PC-9 (cell line): ENCODE measurements around the gene SMIM1.

ENCODE experiments used
- EZH2 ChIP-seq: fragments of 200-600 bp; sonication (generic); IDR thresholded peaks from 2 replicates; pipeline ENCODE4 v1.8.0; 2017; ENCODE audit warnings: antibody characterized with exemption, low read depth
- TF ChIP-seq, protein P1 (sequence below): fragments of 200-600 bp; sonication (generic); conservative IDR thresholded peaks from 2 replicates; pipeline ENCODE4 v1.6.1; 2017; ENCODE audit warnings: mixed run types, antibody characterized with exemption, mild to moderate bottlenecking, moderate library complexity

GRCh38 chr1:3774276-3774945 is 1.9 kb downstream of the SMIM1 start:
- TF ChIP-seq, protein P1, sequence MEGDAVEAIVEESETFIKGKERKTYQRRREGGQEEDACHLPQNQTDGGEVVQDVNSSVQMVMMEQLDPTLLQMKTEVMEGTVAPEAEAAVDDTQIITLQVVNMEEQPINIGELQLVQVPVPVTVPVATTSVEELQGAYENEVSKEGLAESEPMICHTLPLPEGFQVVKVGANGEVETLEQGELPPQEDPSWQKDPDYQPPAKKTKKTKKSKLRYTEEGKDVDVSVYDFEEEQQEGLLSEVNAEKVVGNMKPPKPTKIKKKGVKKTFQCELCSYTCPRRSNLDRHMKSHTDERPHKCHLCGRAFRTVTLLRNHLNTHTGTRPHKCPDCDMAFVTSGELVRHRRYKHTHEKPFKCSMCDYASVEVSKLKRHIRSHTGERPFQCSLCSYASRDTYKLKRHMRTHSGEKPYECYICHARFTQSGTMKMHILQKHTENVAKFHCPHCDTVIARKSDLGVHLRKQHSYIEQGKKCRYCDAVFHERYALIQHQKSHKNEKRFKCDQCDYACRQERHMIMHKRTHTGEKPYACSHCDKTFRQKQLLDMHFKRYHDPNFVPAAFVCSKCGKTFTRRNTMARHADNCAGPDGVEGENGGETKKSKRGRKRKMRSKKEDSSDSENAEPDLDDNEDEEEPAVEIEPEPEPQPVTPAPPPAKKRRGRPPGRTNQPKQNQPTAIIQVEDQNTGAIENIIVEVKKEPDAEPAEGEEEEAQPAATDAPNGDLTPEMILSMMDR, result no peak
- TF ChIP-seq EZH2, result no peak
